AG04450 (cell line): ENCODE measurements around the gene IL17REL. TPM values are rescaled to one million over a fixed set of nuclear protein-coding genes. Genes with fewer than 3 reads are reported as not detected.
"Not testable (repeated sequence)": the region's sequence is repeated elsewhere in the genome, so short reads cannot be mapped to it uniquely, and the experiment has no call there.

Source experiments
- CTCF ChIA-PET: fragments of 300-600, 350-600 bp; formaldehyde crosslinking; extraction: SDS; loops from one replicate; lab custom pipeline; 2022; ENCODE audit warnings: antibody characterized with exemption, inconsistent platforms; lab: Charles Lee
- POLR2A ChIA-PET: fragments of 350-600 bp; formaldehyde crosslinking; extraction: SDS; loops from one replicate; lab custom pipeline; 2021; ENCODE audit warnings: antibody characterized with exemption, inconsistent platforms; lab: Yijun Ruan, JAX
- DNase-seq: peaks from one replicate; pipeline ENCODE4 v3.0.0-alpha.2; 2011; ENCODE audit warnings: low read depth, low spot score
- H3K27ac ChIP-seq: one replicate; pipeline ENCODE4 v1.5.1; 2012; ENCODE audit warnings: low read depth, low read length, control low read depth
- H3K27me3 ChIP-seq: one replicate; pipeline ENCODE4 v1.6.0; 2012; ENCODE audit warnings: low read length; ENCODE audit not compliant: control insufficient read depth, insufficient read depth
- H3K4me3 ChIP-seq: 2 replicates; pipeline ENCODE4 v1.5.1; 2011; ENCODE audit warnings: mild to moderate bottlenecking, low read depth, low read length, control low read depth
- H3K9me3 ChIP-seq: 2 replicates; pipeline ENCODE4 v1.5.1; 2012; ENCODE audit warnings: low read length; ENCODE audit not compliant: control insufficient read depth, insufficient read depth
- polyA plus RNA-seq: library from polyadenylated mRNA; depleted of rRNA; stranded (reverse); fragments of >200 nt; gene quantifications from 2 replicates; pipeline ENCODE4 v1.2.3, GENCODE V29; 2011; rRNA removed
- small RNA-seq: library from RNA; depleted of rRNA; stranded (forward); fragments of <200 nt; gene quantifications from one replicate; pipeline ENCODE3, GENCODE V24; 2012; ENCODE audit warnings: low read depth; ENCODE audit not compliant: insufficient read length
- TF ChIP-seq, protein P1 (sequence below): IDR thresholded peaks from 2 replicates; pipeline ENCODE4 v1.5.1; 2011; ENCODE audit warnings: low read depth, low read length, control low read depth, inconsistent platforms

Gene IL17REL
- polyA plus RNA-seq, 1 experiment = not detected

DNA sequence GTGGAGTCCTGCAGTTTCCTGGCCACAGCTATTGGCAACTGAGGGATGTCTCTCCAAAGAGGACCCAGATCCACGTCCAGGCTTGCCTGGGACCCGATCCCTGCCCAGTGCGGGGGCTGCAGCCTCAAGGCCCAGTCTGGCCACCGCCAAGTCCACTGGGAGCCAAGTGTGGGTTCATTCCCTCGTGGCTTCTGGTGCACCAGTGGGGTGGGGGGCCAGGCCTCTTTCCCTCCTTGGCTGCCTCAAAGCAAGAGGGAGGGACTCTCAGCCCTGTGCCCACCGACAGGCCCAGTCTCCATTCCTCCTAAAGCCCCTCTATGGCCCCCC is 65.3 kb downstream of the IL17REL start:
- Histone ChIP-seq H3K9me3 (no peaks in the 10 kb centered on the region; the same call in 1 of the 2 replicates), H3K27ac (no peak overlapping the region), H3K27me3 (no peaks in the 10 kb centered on the region), H3K4me3 (no peak overlapping the region)
- CTCF ChIA-PET = no interaction called here
- DNase-seq = no peak
- POLR2A ChIA-PET = no interaction called here
- TF ChIP-seq, protein P1, sequence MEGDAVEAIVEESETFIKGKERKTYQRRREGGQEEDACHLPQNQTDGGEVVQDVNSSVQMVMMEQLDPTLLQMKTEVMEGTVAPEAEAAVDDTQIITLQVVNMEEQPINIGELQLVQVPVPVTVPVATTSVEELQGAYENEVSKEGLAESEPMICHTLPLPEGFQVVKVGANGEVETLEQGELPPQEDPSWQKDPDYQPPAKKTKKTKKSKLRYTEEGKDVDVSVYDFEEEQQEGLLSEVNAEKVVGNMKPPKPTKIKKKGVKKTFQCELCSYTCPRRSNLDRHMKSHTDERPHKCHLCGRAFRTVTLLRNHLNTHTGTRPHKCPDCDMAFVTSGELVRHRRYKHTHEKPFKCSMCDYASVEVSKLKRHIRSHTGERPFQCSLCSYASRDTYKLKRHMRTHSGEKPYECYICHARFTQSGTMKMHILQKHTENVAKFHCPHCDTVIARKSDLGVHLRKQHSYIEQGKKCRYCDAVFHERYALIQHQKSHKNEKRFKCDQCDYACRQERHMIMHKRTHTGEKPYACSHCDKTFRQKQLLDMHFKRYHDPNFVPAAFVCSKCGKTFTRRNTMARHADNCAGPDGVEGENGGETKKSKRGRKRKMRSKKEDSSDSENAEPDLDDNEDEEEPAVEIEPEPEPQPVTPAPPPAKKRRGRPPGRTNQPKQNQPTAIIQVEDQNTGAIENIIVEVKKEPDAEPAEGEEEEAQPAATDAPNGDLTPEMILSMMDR = no peak

DNA sequence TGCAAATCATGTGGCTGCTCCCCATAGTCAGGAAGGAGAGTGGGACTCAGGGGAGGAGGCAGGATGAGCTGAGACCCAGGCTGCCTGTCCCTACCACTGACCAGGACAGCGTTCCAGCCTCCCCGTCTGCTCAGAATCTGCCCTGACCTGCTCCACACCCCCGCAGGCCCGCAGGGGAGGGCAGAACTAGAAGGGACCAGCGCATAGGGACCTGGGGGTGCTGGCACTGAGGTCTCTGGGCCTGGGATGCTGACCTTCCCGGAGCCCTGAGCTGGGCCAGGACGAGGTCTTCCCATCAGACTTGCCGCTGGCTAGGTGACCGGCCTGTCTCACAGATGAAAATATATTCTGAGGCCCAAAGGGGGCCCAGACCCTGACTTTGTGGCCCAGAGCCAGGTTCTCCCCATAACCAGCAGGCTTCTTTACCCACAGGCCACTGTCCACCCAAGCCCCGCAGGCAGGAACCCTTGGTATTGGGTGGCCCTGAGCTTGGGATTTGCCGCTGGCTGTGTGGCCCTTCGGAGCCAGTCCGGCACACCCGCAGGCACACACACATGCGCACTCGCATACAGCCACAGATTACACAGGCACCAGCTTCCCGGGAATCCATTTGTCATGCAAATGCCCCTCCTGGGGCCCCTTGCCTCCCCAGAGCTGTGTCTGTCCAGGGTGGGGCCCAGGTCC is 65.8 kb downstream of the IL17REL start:
- TF ChIP-seq, protein P1 = no peak
- no peaks in the 10 kb centered on the region for H3K27me3 ChIP-seq
- H3K4me3 ChIP-seq = no peak overlapping the region
- DNase-seq = no peak
- no peak overlapping the region for H3K27ac ChIP-seq
- POLR2A ChIA-PET = no interaction called here
- CTCF ChIA-PET = interaction anchor here (1.0 kb wide), 1 partner anchor 84 kb away, joined by 4 read pairs; no protein-coding TSS in a partner anchor
- H3K9me3 ChIP-seq = peaks cover 2% of the 10 kb centered on the region; the same call in 1 of the 2 replicates

DNA sequence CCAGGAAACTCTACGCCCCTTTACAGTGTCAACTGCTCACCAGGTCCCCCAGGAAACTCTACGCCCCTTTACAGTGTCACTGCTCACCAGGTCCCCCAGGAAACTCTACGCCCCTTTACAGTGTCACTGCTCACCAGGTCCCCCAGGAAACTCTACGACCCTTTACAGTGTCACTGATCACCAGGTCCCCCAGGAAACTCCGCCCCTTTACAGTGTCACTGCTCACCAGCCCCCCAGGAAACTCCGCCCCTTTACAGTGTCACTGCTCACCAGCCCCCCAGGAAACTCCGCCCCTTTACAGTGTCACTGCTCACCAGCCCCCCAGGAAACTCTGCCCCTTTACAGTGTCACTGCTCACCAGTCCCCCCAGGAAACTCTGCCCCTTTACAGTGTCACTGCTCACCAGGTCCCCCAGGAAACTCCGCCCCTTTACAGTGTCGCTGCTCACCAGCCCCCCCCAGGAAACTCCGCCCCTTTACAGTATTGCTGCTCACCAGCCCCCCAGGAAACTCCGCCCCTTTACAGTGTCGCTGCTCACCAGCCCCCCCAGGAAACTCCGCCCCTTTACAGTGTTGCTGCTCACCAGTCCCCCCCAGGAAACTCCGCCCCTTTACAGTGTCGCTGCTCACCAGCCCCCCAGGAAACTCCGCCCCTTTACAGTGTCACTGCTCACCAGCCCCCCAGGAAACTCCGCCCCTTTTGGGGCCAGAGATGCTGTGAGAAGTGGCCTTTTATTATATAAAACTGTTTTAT is 67.3 kb downstream of the IL17REL start:
- H3K27ac ChIP-seq, POLR2A ChIA-PET: not testable (repeated sequence)

More for the DNA sequence above, 67.3 kb downstream of the IL17REL start:
- H3K27me3 ChIP-seq, H3K4me3 ChIP-seq, H3K9me3 ChIP-seq, CTCF ChIA-PET, DNase-seq: not testable (repeated sequence)

Small RNA genes within 50 kb of the gene (small RNA-seq; reads per million reads assigned to genes)
- not detected for gene MIR6821

Other genes with a start within 250 kb of the IL17REL start
- 4.6 and 6.0 TPM in 2 replicates for gene BRD1, start 184.9 kb downstream of the IL17REL start, polyA plus RNA-seq
- 6.3 and 7.5 TPM in 2 replicates for gene ZBED4, start 158.9 kb downstream of the IL17REL start, polyA plus RNA-seq
- gene ALG12, start 94.3 kb downstream of the IL17REL start, polyA plus RNA-seq = 5.4 and 5.6 TPM in 2 replicates
- 31.6 and 35.4 TPM in 2 replicates for gene CRELD2, start 94.1 kb downstream of the IL17REL start, polyA plus RNA-seq
- gene PIM3, start 52.0 kb downstream of the IL17REL start, polyA plus RNA-seq = 6.1 and 8.2 TPM in 2 replicates
- gene TTLL8, start 45.5 kb upstream of the IL17REL start, polyA plus RNA-seq = not detected in 2 replicates
- 0.15 and 0.27 TPM in 2 replicates for gene MLC1, start 72.7 kb upstream of the IL17REL start, polyA plus RNA-seq
- 4.2 and 4.6 TPM in 2 replicates for gene MOV10L1, start 77.2 kb upstream of the IL17REL start, polyA plus RNA-seq
- 0.93 and 1.1 TPM in 2 replicates for gene PANX2, start 158.0 kb upstream of the IL17REL start, polyA plus RNA-seq
- 8.7 and 11.8 TPM in 2 replicates for gene TRABD, start 173.1 kb upstream of the IL17REL start, polyA plus RNA-seq
- 6.8 and 9.4 TPM in 2 replicates for gene SELENOO, start 188.2 kb upstream of the IL17REL start, polyA plus RNA-seq
- 8.5 and 10.8 TPM in 2 replicates for gene TUBGCP6, start 232.3 kb upstream of the IL17REL start, polyA plus RNA-seq
- 7.0 and 9.9 TPM in 2 replicates for gene HDAC10, start 238.5 kb upstream of the IL17REL start, polyA plus RNA-seq
- gene MAPK12, start 248.9 kb upstream of the IL17REL start, polyA plus RNA-seq = 26.6 and 33.7 TPM in 2 replicates